ENCODE results near the gene DENND1A.
A peak's percentile ranks its signal among the peaks of the same experiment; 100 is the strongest.

DENND1A gene

DNA sequence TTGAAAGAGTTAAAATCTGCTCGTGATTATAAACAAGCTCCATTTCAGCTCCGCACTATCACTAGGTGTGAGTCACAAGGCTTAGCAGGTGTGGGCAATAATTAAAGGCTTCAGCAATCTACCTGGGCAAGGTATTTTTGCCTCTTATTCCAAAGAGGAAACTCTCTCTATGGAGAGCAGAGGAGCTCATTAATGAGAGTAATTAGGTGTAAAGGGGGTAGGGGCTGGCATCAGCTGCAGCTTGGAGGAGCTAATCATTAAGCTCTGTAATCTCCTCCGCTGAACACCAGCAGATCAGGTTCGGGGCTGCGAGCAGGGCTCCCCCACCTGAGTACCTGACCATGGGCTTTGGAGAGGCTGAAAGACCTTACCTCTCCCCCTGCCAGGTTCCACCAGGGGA is 444.7 kb downstream of the DENND1A start:
- DNase-seq (ENCODE audit: low read depth) = no peak

DNA sequence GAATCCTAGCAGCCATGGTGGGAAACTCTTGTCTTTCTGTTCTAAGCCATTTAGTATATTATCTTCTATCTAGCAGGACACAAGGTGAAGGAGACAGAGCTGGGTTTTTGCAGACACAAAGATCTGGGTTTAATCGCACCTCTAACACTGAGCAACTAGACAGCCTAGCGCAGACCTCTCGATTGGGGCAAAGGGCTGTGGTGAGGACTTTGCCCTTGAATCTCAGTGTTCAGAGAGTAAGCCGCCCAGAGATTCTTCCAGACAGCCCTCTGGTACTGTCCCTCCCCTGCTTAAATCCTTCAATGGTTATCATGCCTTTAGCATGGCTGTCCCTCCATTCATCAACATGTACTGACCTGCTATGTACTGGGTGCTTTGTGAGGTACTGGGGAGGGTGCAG is 445.8 kb downstream of the DENND1A start:
- DNase-seq (ENCODE audit: low read depth) = no peak

DNA sequence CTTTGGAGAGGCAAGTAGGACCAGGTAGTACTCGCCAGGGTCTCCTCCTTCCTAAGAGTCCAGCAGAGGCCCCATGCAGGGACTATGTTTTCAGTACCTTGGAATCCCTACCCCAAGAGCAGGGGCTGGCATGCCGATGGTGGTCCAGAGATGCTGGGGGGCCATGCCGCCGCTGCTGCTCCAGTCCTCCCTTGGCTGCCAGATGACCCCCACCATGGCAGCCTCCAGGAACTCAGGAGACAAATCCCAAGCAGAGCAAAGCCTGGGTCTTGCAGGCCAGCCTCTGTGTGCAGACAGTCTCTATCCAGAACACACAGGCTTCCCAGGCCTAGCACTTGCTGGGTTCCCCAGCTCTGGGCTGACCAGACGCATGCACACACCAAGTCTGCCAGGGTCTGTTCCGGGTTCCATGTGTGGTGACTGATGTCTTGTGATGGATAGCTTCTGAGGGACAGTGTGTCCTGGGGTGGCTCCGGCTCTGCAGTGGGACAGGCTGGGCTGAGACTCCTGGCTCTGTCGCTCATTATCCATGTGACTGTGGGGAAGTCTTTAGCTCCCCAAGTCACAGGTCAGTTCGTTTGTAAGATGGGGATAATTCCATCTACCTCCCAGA is 446.6 kb downstream of the DENND1A start:
- DNase-seq (ENCODE audit: low read depth) = no peak

DNA sequence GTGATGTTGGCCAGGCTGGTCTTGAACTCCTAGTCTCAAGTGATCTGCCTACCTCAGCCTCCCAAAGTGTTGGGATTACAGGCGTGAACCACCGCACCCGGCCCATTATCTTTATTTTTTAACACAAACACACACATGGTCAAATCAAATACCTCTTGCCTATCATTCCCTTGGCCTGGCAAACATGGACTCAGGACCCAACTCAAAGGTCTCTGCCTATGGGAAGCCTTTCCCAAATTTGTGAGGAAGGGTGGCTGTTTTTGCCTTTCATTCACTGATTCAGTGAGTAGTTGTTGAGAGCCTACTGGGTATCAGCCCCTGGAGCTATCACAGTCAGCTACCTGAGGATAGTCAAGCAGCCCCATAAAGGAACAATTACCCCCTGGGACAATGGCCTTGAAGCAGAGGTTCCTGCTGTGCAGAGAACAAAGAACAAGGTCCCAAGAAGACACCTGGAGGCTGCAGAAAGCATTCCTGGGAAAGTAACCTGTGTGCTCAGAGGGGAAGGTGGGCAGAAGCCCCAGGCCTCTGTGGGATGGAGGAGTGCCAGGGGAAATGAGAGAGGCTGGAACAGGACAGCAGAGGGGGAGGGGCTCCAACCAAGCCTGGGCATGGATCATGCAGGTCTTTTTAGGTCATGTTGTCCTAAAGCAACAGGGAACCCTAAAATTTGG is 447.5 kb downstream of the DENND1A start:
- no peak for DNase-seq (ENCODE audit: low read depth)

GRCh38 chr9:123481209-123481865 is 448.6 kb downstream of the DENND1A start:
- DNase-seq (ENCODE audit: low read depth) = no peak

DNA sequence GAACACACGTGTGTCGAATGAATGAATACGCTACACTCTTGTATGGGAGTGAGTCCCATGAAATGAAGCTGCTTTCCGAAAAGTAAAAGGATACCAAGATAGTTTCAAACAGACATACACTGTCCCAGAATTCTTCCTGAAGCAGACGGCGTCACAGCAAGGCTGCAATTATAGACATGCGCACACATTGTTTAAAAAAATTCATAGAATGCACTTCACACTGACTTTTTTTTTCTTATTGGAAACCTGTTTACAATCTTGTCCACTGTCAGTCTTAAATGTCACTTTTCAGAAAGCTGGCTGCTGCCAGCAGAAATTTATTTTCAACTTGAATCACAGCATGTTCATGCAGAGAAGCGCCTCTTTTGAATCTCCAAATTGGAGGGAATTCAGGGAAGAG is 449.1 kb downstream of the DENND1A start:
- no peak for DNase-seq (ENCODE audit: low read depth)

DNA sequence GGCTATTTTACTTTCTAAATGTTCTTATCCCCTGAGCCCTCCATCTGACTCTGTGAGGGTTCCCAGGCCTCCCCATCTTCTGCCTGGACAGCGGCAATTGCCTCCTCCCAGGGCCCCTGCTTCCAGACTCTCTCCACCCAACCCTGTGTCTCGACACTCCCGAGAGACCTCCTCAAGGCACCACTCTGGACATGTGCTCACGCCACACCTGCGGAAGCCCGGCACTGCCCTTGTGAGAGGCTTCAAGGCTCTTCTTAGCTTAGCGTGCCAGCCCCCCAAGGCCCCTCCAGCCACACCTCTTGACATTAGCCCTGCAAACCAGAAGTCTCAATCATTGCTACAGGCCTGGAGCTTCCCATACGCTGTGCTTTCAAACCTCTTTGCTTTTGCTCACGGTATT is 449.8 kb downstream of the DENND1A start:
- no peak for DNase-seq (ENCODE audit: low read depth)

DNA sequence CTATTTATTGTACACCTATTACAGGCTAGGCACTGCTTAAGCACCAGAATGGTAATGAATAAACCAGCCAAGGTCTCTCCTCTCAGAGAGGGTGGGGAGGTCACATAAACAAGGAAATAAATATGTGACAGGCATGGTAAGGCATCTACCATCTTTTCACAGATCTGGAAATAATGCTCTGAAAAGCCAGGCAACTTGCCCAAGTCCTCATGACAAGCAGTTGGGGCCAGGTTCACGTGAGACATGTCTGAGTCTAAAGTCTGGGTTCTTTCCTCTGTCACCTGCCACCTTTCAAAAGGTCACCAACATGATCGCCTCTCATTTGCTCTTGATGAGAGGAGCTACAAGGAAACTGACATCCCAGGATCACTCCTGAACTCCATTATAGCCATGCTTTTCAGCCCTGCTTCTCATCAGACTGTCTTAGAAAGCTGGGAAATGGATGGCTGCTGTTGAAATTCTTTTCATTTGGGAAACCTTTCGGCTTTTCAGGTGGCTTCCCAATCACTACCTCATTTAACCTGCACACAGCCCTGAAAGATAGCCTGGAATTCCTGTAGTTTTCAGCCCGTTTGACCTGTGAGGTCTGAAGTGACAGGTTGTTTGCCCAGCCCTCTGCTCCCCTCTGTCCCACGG is 450.8 kb downstream of the DENND1A start:
- DNase-seq (ENCODE audit: low read depth) = no peak

DNA sequence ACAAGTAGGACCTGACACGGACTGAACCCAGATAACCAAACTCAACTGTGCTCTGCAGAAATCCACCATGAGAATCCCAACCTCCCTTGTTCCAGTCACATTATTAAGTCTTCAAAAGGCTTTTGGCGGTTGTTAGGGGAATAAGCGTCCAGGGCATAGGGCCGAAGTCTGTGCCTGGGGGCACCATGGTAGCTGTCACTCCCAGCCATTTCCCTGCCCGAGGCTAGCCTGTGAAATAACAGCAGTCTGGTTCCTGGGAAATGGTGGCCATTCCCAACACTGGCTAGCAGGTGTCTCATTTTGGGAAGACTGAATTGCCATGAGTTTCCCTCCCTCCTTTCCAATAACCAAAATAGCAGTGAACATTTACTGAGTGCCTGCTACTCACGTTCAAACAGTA is 451.8 kb downstream of the DENND1A start:
- DNase-seq (ENCODE audit: low read depth) = no peak

GRCh38 chr9:123475407-123475806 is 454.5 kb downstream of the DENND1A start:
- no peak for DNase-seq (ENCODE audit: low read depth)

GRCh38 chr9:123472862-123473614 is 456.9 kb downstream of the DENND1A start:
- DNase-seq (ENCODE audit: low read depth) = no peak

- DNase-seq (ENCODE audit: low read depth) = no peak
These were observed 457.9 kb downstream of the DENND1A start for GRCh38 chr9:123471843-123472570.

GRCh38 chr9:123470991-123471770 is 458.7 kb downstream of the DENND1A start:
- DNase-seq (ENCODE audit: low read depth) = no peak

GRCh38 chr9:123470121-123470782 is 459.7 kb downstream of the DENND1A start:
- peak; percentile 6 for DNase-seq (ENCODE audit: low read depth)

GRCh38 chr9:123469282-123469681 is 460.6 kb downstream of the DENND1A start:
- DNase-seq (ENCODE audit: low read depth) = no peak

DNA sequence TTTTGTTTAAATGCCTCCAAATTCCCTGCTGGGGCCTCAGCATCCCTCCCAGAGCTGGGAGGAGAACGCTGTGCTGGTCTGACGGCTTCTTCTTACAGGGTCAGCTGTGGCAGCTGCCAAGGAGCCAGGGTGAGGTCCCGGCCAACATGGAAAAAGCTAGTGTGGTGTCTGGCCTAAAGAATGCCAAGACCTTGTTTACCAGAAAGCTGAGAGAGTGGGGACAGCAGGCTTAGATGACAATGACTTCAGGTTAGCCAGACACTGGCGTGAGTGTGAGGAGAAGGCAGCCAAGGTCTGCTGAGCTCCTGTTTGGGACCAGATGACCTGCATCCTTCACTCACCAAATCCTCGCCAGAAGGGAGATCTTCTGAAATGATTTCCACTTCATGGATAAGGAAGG is 461.4 kb downstream of the DENND1A start:
- no peak for DNase-seq (ENCODE audit: low read depth)

- DNase-seq (ENCODE audit: low read depth) = no peak
These were observed 464.6 kb downstream of the DENND1A start for GRCh38 chr9:123465304-123465703.

GRCh38 chr9:123460091-123460490 is 469.8 kb downstream of the DENND1A start:
- DNase-seq (ENCODE audit: low read depth) = peak; percentile 27

GRCh38 chr9:123457583-123457982 is 472.3 kb downstream of the DENND1A start:
- DNase-seq (ENCODE audit: low read depth) = no peak

DNA sequence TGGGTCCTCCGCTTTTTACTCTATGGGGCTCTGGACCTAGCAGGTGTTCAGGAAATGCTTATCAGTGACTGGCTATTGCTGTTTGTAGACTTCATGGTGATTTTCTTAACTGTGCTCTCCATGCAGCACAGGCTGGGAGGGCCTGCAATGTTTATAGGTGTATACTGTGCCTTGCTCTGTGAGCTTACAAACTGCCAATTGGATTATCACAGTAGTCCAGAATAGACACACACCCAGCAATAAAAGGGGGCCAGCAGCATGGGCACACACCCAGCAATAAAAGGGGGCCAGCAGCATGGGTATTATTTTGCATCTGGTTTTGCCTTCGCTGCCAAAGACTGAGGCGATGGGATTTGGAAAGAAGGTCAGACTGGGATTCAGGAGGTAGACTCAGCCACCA is 473.9 kb downstream of the DENND1A start:
- DNase-seq (ENCODE audit: low read depth) = no peak

Measured in amniotic epithelial cell (primary cell).